Measurements from ENCODE around the gene TMEM198. TPM values are rescaled to one million over a fixed set of nuclear protein-coding genes. Genes with fewer than 3 reads are reported as not detected.
A peak's percentile ranks its signal among the peaks of the same experiment; 100 is the strongest.

TMEM198 gene
- total and polyA plus RNA-seq, 2 of the 4 experiments (the other 2 are of a cell fraction): 0.18 to 2.2 TPM

DNA sequence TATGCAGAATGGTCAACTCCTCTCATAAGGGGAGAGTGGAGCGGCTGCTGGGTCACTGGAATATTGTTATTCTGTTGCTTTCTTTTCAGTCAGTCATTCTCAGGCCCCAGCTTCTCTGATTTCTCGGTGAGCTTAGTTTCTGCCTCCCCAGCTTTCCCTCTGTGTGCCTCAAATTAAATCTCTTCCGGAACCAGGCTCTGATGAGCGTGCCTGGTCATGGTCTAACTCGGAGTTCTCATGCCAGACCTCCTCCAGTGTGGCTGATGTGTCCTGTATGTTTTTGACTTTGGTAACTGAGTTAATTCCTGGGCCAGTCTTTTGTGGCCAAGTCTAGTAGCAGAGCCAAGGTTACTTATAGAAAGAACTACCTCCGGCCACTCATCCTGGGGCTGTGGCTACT is 48.9 kb downstream of the TMEM198 start:
- H2BK15ac ChIP-seq (ENCODE audit: low read depth, low read length): no peak overlapping the region
- dilution Hi-C loops (cut with HindIII; ENCODE audit: low sequenced_read_pairs, unreplicated experiment): no loop called here
- in situ Hi-C loops (cut with MboI; ENCODE audit: low sequenced_read_pairs): no loop called here
- H2AK9ac ChIP-seq (replicated peaks; ENCODE audit: low read depth, low read length, poor library complexity): peak overlapping the region; percentile 44
- no peak overlapping the region; a peak in 1 of 4 replicates for H4K8ac ChIP-seq (ENCODE audit: low read depth in 2 of 2, low read length in 2 of 2)
- no peak overlapping the region for H4K91ac ChIP-seq (ENCODE audit: insufficient read depth, low read depth, low read length)
- H3K27ac ChIP-seq (ENCODE audit: insufficient read depth, low read length): no peak overlapping the region
- no peak overlapping the region for H3K4me3 ChIP-seq (ENCODE audit: insufficient read depth, low read depth, low read length)
- no peaks in the 10 kb centered on the region for H3K36me3 ChIP-seq (ENCODE audit: control insufficient read depth, insufficient read depth, low read length)
- TF ChIP-seq RFX5 (IDR thresholded peaks at IDR 0.05; ENCODE audit: low read depth, low read length) (no peak), MXI1 (IDR thresholded peaks at IDR 0.05; ENCODE audit: borderline replicate concordance, low read depth, low read length) (no peak)
- WGBS, 2 experiments (ENCODE audit: extremely low coverage in 2 of 2, insufficient read length in 1 of 2): 0% methylated on average over 1 of the region's 6 CpGs; no CpG with 5 or more reads in 1 of the 2 experiments
- H3K9me1 ChIP-seq (ENCODE audit: insufficient read depth, low read length): 0 out of 2 replicates have a peak, but pooled peaks cover 2% of the 10 kb centered on the region
- no peak overlapping the region for H2BK20ac ChIP-seq (ENCODE audit: low read depth, low read length)
- H3K27me3 ChIP-seq (ENCODE audit: control insufficient read depth, insufficient read depth, low read length): peaks cover 6% of the 10 kb centered on the region
- H2AFZ ChIP-seq (replicated peaks; ENCODE audit: low read length, poor library complexity): peak overlapping the region; percentile 40
- no peak overlapping the region for H4K5ac ChIP-seq (ENCODE audit: low read depth, low read length)
- ChIA-PET CTCF (interaction anchor here (0.7 to 1.5 kb wide), 2 partner anchors 33 to 50 kb away, joined by 3 to 4 read pairs; no protein-coding TSS in a partner anchor), POLR2A (ENCODE audit: unreplicated experiment) (no interaction called here)
- H4K20me1 ChIP-seq (ENCODE audit: insufficient read depth, low read length): no peaks in the 10 kb centered on the region
- H3K9ac ChIP-seq (ENCODE audit: low read depth, low read length): no peak overlapping the region
- H3K4me1 ChIP-seq (ENCODE audit: control insufficient read depth, insufficient read depth, low read length): peaks cover 2% of the 10 kb centered on the region
- H3K23ac ChIP-seq (ENCODE audit: low read depth, low read length): no peak overlapping the region
- no peak overlapping the region for H3K4me2 ChIP-seq (ENCODE audit: low read depth, low read length)
- no peak for DNase-seq
- BruUV-seq (replicated peaks): no TSS peak
- no peak overlapping the region for H2BK120ac ChIP-seq (ENCODE audit: low read depth, low read length)
- H3K79me1 ChIP-seq (ENCODE audit: low read depth in 1 of 2, low read length in 2 of 2): no peaks in the 10 kb centered on the region
- ATAC-seq (ENCODE audit: low read depth): no peak
- no peak overlapping the region for H3K14ac ChIP-seq (replicated peaks; ENCODE audit: low read depth, low read length)
- H3K18ac ChIP-seq (ENCODE audit: low read depth, low read length): no peak overlapping the region
- H3K9me3 ChIP-seq (ENCODE audit: control insufficient read depth, insufficient read depth, low read length): no peaks in the 10 kb centered on the region
- H2AK5ac ChIP-seq (ENCODE audit: low read depth, low read length): no peak overlapping the region
- intact Hi-C loops (cut with micrococcal nuclease): no loop called here
- H2BK5ac ChIP-seq (ENCODE audit: low read depth, low read length, poor library complexity, severe bottlenecking): no peak overlapping the region
- no peak overlapping the region for H3K4ac ChIP-seq (ENCODE audit: low read depth, low read length)
- H3K56ac ChIP-seq (ENCODE audit: extremely low read depth, insufficient read depth, low read length): no peak overlapping the region

All from IMR-90 (cell line).